HFFc6 (cell line): ENCODE results near the gene TNFRSF11A. TPM values are rescaled to one million over a fixed set of nuclear protein-coding genes. Genes with fewer than 3 reads are reported as not detected.

ENCODE experiments used
- DNase-seq: peaks from one replicate; pipeline ENCODE4 v3.0.0-alpha.2; 2018
- H3K27ac Mint-ChIP-seq: 2 replicates; pipeline ENCODE4 v1.8.0; 2020; ENCODE audit warnings: mild to moderate bottlenecking, mixed read lengths
- H3K27me3 Mint-ChIP-seq: 2 replicates; pipeline ENCODE4 v1.8.0; 2021; ENCODE audit warnings: mild to moderate bottlenecking, moderate library complexity, mixed read lengths; ENCODE audit not compliant: insufficient read depth
- H3K36me3 Mint-ChIP-seq: 2 replicates; pipeline ENCODE4 v1.8.0; 2021; ENCODE audit warnings: low read depth, mixed read lengths
- H3K4me1 Mint-ChIP-seq: 2 replicates; pipeline ENCODE4 v1.8.0; 2020; ENCODE audit warnings: low read depth, mixed read lengths
- H3K4me3 Mint-ChIP-seq: 2 replicates; pipeline ENCODE4 v1.8.0; 2020; ENCODE audit warnings: mild to moderate bottlenecking, moderate library complexity, mixed read lengths
- H3K9me3 Mint-ChIP-seq: 2 replicates; pipeline ENCODE4 v1.8.0; 2020; ENCODE audit warnings: mild to moderate bottlenecking, mixed read lengths
- CTCF ChIP-seq: fragments of 200-600 bp; sonication (generic); IDR thresholded peaks from 2 replicates; pipeline ENCODE4 v1.5.0; 2021; ENCODE audit warnings: antibody characterized with exemption, mild to moderate bottlenecking
- total RNA-seq, 6 experiments: library from RNA; stranded (reverse); fragmentation: NEBNext Ultra II Directional; extraction: Animal tissue kit (Norgen Biotek cat#: 25700); gene quantifications; 2 replicates in 1 of 6; 3 replicates in 5 of 6; pipeline ENCODE4 v1.2.3, GENCODE V29; 2021

TNFRSF11A gene
- total RNA-seq, 6 experiments from 2014 or later = 0.05 TPM; not detected in 5

GRCh38 chr18:62339106-62339988 is 14.2 kb downstream of the TNFRSF11A start:
- Mint-ChIP-seq H3K4me1 (peaks cover 19% of the 10 kb centered on the region), H3K4me3 (peak overlapping the region; percentile 51), H3K9me3 (no peaks in the 10 kb centered on the region), H3K27me3 (peaks cover 41% of the 10 kb centered on the region), H3K27ac (peak overlapping the region; percentile 37; the same call in 1 of the 2 replicates), H3K36me3 (no peaks in the 10 kb centered on the region)
- DNase-seq = peak; percentile 54
- no peak for TF ChIP-seq CTCF

GRCh38 chr18:62340996-62341395 is 15.9 kb downstream of the TNFRSF11A start:
- H3K36me3 Mint-ChIP-seq = no peaks in the 10 kb centered on the region
- TF ChIP-seq CTCF = no peak
- H3K4me1 Mint-ChIP-seq = peaks cover 15% of the 10 kb centered on the region
- DNase-seq = no peak
- H3K27ac Mint-ChIP-seq = no peak overlapping the region
- peaks cover 44% of the 10 kb centered on the region for H3K27me3 Mint-ChIP-seq
- H3K4me3 Mint-ChIP-seq = no peak overlapping the region
- H3K9me3 Mint-ChIP-seq = no peaks in the 10 kb centered on the region

GRCh38 chr18:62341473-62341872 is 16.4 kb downstream of the TNFRSF11A start:
- H3K27ac Mint-ChIP-seq = no peak overlapping the region

GRCh38 chr18:62342884-62343283 is 17.8 kb downstream of the TNFRSF11A start:
- H3K9me3 Mint-ChIP-seq = no peaks in the 10 kb centered on the region

More at GRCh38 chr18:62341473-62341872, 16.4 kb downstream of the TNFRSF11A start:
- no peak for TF ChIP-seq CTCF
- Mint-ChIP-seq H3K36me3 (no peaks in the 10 kb centered on the region), H3K9me3 (no peaks in the 10 kb centered on the region), H3K27me3 (peaks cover 39% of the 10 kb centered on the region), H3K4me3 (no peak overlapping the region), H3K4me1 (peaks cover 15% of the 10 kb centered on the region)
- DNase-seq = no peak

GRCh38 chr18:62343316-62343715 is 18.2 kb downstream of the TNFRSF11A start:
- H3K9me3 Mint-ChIP-seq = no peaks in the 10 kb centered on the region
- H3K4me1 Mint-ChIP-seq = peaks cover 20% of the 10 kb centered on the region
- no peak overlapping the region for H3K4me3 Mint-ChIP-seq
- H3K36me3 Mint-ChIP-seq = no peaks in the 10 kb centered on the region
- no peak for DNase-seq
- H3K27ac Mint-ChIP-seq = no peak overlapping the region
- H3K27me3 Mint-ChIP-seq = peaks cover 42% of the 10 kb centered on the region
- TF ChIP-seq CTCF = no peak

More at GRCh38 chr18:62342884-62343283, 17.8 kb downstream of the TNFRSF11A start:
- Mint-ChIP-seq H3K27me3 (peaks cover 41% of the 10 kb centered on the region), H3K4me3 (no peak overlapping the region), H3K4me1 (peaks cover 20% of the 10 kb centered on the region), H3K36me3 (no peaks in the 10 kb centered on the region), H3K27ac (no peak overlapping the region)
- TF ChIP-seq CTCF = no peak
- DNase-seq = no peak
